HEK293 (cell line): ENCODE measurements around the gene BTNL8.
"Not testable (repeated sequence)": the region's sequence is repeated elsewhere in the genome, so short reads cannot be mapped to it uniquely, and the experiment has no call there.

ENCODE experiments used
- CTCF ChIA-PET: fragments of 350-600 bp; formaldehyde crosslinking; extraction: SDS; loops from one replicate; lab custom pipeline; 2021; ENCODE audit warnings: antibody characterized with exemption; lab: Yijun Ruan, JAX
- POLR2A ChIA-PET: fragments of 300-600 bp; formaldehyde crosslinking; extraction: SDS; loops from one replicate; lab custom pipeline; 2020; ENCODE audit warnings: antibody characterized with exemption, inconsistent platforms; lab: Yijun Ruan, JAX
- H3K27ac ChIP-seq: fragments of 200-500 bp; sonication (Bioruptor generic); 2 replicates; pipeline ENCODE4 v1.5.1; 2014; ENCODE audit warnings: low read depth, low read length, control low read depth, inconsistent platforms; ENCODE audit errors: extremely low read depth
- H3K36me3 ChIP-seq, 2 experiments: fragments of 200-500 bp in 1 of 2; sonication (Bioruptor generic) in 1 of 2; 1 replicate in 1 of 2; 2 replicates in 1 of 2; pipeline ENCODE4 v1.5.1; 2014 to 2017; ENCODE audit warnings: inconsistent platforms in 2 of 2, low read length in 2 of 2; ENCODE audit not compliant: control insufficient read depth in 2 of 2, insufficient read depth in 1 of 2
- H3K4me1 ChIP-seq: fragments of 200-500 bp; sonication (Bioruptor generic); 2 replicates; pipeline ENCODE4 v1.5.1; 2014; ENCODE audit warnings: mild to moderate bottlenecking, low read length, inconsistent platforms; ENCODE audit not compliant: control insufficient read depth, insufficient read depth
- H3K4me3 ChIP-seq: 2 replicates; pipeline ENCODE4 v1.5.1; 2011; ENCODE audit warnings: low read depth, mild to moderate bottlenecking, control low read depth, low read length, moderate library complexity
- H3K9me3 ChIP-seq: fragments of 200-500 bp; sonication (Bioruptor generic); 2 replicates; pipeline ENCODE4 v1.5.1; 2014; ENCODE audit warnings: low read depth, low read length, inconsistent platforms; ENCODE audit not compliant: control insufficient read depth, insufficient read depth
- ATF2 ChIP-seq: fragments of 450-650 bp; formaldehyde crosslinking; IDR thresholded peaks from 2 replicates; pipeline ENCODE4 v1.5.1; 2016; ENCODE audit warnings: missing biosample characterization, missing genetic modification characterization, low read depth
- KLF8 ChIP-seq: fragments of 450-650 bp; formaldehyde crosslinking; IDR thresholded peaks from 2 replicates; pipeline ENCODE4 v1.5.1; 2016; ENCODE audit warnings: missing biosample characterization, missing genetic modification characterization
- OVOL3 ChIP-seq: fragments of 450-650 bp; formaldehyde crosslinking; IDR thresholded peaks from 2 replicates; pipeline ENCODE4 v1.5.1; 2016; ENCODE audit warnings: missing biosample characterization, missing genetic modification characterization
- PRDM1 ChIP-seq: fragments of 450-650 bp; formaldehyde crosslinking; IDR thresholded peaks from 2 replicates; pipeline ENCODE4; 2016; ENCODE audit warnings: missing biosample characterization, missing genetic modification characterization
- REPIN1 ChIP-seq: fragments of 450-650 bp; formaldehyde crosslinking; IDR thresholded peaks from 2 replicates; pipeline ENCODE4 v1.5.1; 2017; ENCODE audit warnings: missing biosample characterization, missing genetic modification characterization, low read depth
- SETDB1 ChIP-seq: IDR thresholded peaks from one replicate; pipeline ENCODE4 v1.6.1; 2017; ENCODE audit warnings: mild to moderate bottlenecking, low read length, moderate library complexity, mixed read lengths; ENCODE audit not compliant: insufficient read length
- TSHZ1 ChIP-seq: fragments of 450-650 bp; formaldehyde crosslinking; IDR thresholded peaks from 2 replicates; pipeline ENCODE4 v1.5.1; 2016; ENCODE audit warnings: missing biosample characterization, missing genetic modification characterization, borderline replicate concordance
- ZEB2 ChIP-seq: fragments of 450-650 bp; formaldehyde crosslinking; IDR thresholded peaks from 2 replicates; pipeline ENCODE4 v1.5.1; 2016; ENCODE audit warnings: missing biosample characterization, missing genetic modification characterization
- ZNF121 ChIP-seq: fragments of 450-650 bp; formaldehyde crosslinking; IDR thresholded peaks from 2 replicates; pipeline ENCODE4 v1.5.1; 2016; ENCODE audit warnings: missing biosample characterization, missing genetic modification characterization
- ZNF146 ChIP-seq: fragments of 450-650 bp; formaldehyde crosslinking; IDR thresholded peaks from 2 replicates; pipeline ENCODE4 v1.5.1; 2016; ENCODE audit warnings: missing biosample characterization, missing genetic modification characterization
- ZNF16 ChIP-seq: fragments of 450-650 bp; formaldehyde crosslinking; IDR thresholded peaks from 2 replicates; pipeline ENCODE4 v1.5.1; 2016; ENCODE audit warnings: low read depth, missing biosample characterization, missing genetic modification characterization
- ZNF174 ChIP-seq: fragments of 450-650 bp; formaldehyde crosslinking; IDR thresholded peaks from 2 replicates; pipeline ENCODE4 v1.5.0; 2017; ENCODE audit warnings: missing biosample characterization, mild to moderate bottlenecking, missing genetic modification characterization
- ZNF24 ChIP-seq: fragments of 450-650 bp; formaldehyde crosslinking; IDR thresholded peaks from 2 replicates; pipeline ENCODE4 v1.5.1; 2016; ENCODE audit warnings: missing biosample characterization, missing genetic modification characterization
- ZNF248 ChIP-seq: fragments of 450-650 bp; formaldehyde crosslinking; IDR thresholded peaks from 2 replicates; pipeline ENCODE4 v1.5.1; 2017; ENCODE audit warnings: missing biosample characterization, missing genetic modification characterization
- ZNF280D ChIP-seq: fragments of 450-650 bp; formaldehyde crosslinking; IDR thresholded peaks from 2 replicates; pipeline ENCODE4 v1.5.1; 2016; ENCODE audit warnings: missing biosample characterization, missing genetic modification characterization
- ZNF362 ChIP-seq: fragments of 450-650 bp; formaldehyde crosslinking; IDR thresholded peaks from 2 replicates; pipeline ENCODE4 v1.5.1; 2016; ENCODE audit warnings: missing biosample characterization, missing genetic modification characterization
- ZNF366 ChIP-seq: fragments of 450-650 bp; formaldehyde crosslinking; conservative IDR thresholded peaks from 2 replicates; pipeline ENCODE4 v1.5.1; 2016; ENCODE audit warnings: missing biosample characterization, missing genetic modification characterization
- ZNF555 ChIP-seq: fragments of 450-650 bp; formaldehyde crosslinking; conservative IDR thresholded peaks from 2 replicates; pipeline ENCODE4 v1.5.1; 2017; ENCODE audit warnings: missing biosample characterization, mild to moderate bottlenecking, missing genetic modification characterization, inconsistent platforms
- ZNF629 ChIP-seq: fragments of 450-650 bp; formaldehyde crosslinking; IDR thresholded peaks from 2 replicates; pipeline ENCODE4 v1.5.1; 2017; ENCODE audit warnings: missing biosample characterization, missing genetic modification characterization

Gene BTNL8

GRCh38 chr5:180895330-180895729, 3.6 kb upstream of the BTNL8 start:
- H3K4me1 ChIP-seq, H3K9me3 ChIP-seq, H3K27ac ChIP-seq, CTCF ChIA-PET, H3K36me3 ChIP-seq, H3K4me3 ChIP-seq, POLR2A ChIA-PET: not testable (repeated sequence)
- peak; percentile 87 for TF ChIP-seq ZNF146
- peak; percentile 69 for TF ChIP-seq ZNF280D (tag by site-specific recombination)

GRCh38 chr5:180900178-180900577, 1.2 kb downstream of the BTNL8 start:
- no peaks in the 10 kb centered on the region for H3K9me3 ChIP-seq
- no peak for TF ChIP-seq ZNF174 (tag by site-specific recombination)
- no peak for TF ChIP-seq KLF8 (tag by site-specific recombination)
- no peak for TF ChIP-seq ATF2 (tag by site-specific recombination)
- no peak for TF ChIP-seq ZNF366 (tag by site-specific recombination)
- no peak for TF ChIP-seq ZEB2 (tag by site-specific recombination)
- no peak for TF ChIP-seq ZNF629 (tag by site-specific recombination)
- TF ChIP-seq ZNF121 (tag by site-specific recombination) = no peak
- TF ChIP-seq ZNF24 = no peak
- TF ChIP-seq REPIN1 (tag by site-specific recombination) = no peak
- no peak for TF ChIP-seq ZNF248 (tag by site-specific recombination)
- no peak for TF ChIP-seq OVOL3
- no peak for TF ChIP-seq SETDB1
- TF ChIP-seq PRDM1 (tag by site-specific recombination) = no peak
- TF ChIP-seq ZNF555 = no peak
- no peak for TF ChIP-seq TSHZ1 (tag by site-specific recombination)
- TF ChIP-seq ZNF16 (tag by site-specific recombination) = no peak
- no peak for TF ChIP-seq ZNF362 (tag by site-specific recombination)
- CTCF ChIA-PET = interaction anchor here (0.6 kb wide), 1 partner anchor 196 kb away, joined by 3 read pairs; no protein-coding TSS in a partner anchor
- no peaks in the 10 kb centered on the region for H3K4me1 ChIP-seq
- no peak overlapping the region for H3K27ac ChIP-seq
- H3K36me3 ChIP-seq = no peaks in the 10 kb centered on the region
- POLR2A ChIA-PET = interaction anchor here (0.5 kb wide), 1 partner anchor 323 kb away, joined by 3 read pairs; the partner anchor contains the start of gene TRIM41
- H3K4me3 ChIP-seq = no peak overlapping the region
